Activated CD4-positive, alpha-beta T cell treated with anti-CD3 and anti-CD28 coated beads for 24 hours (primary cell): Measurements from ENCODE around the gene EPB41L4B.
A peak's percentile ranks its signal among the peaks of the same experiment; 100 is the strongest.
"Not testable (repeated sequence)": the region's sequence is repeated elsewhere in the genome, so short reads cannot be mapped to it uniquely, and the experiment has no call there.

Source experiments
- DNase-seq, 2 donors: peaks; one replicate each; pipeline ENCODE4 v3.0.0-alpha.2; 2020; ENCODE audit warnings: low read depth in 2 of 2

EPB41L4B gene

GRCh38 chr9:109320742-109321448 lies at the start of gene EPB41L4B:
Gene EPB41L4B (minus strand): TSS chr9:109321059. CDS start chr9:109320446, 613 bp downstream.
- DNase-seq = peak; percentile 88 to 92

GRCh38 chr9:109369285-109369684 lies 48.4 kb upstream of the EPB41L4B start:
- DNase-seq = no peak

GRCh38 chr9:109360771-109361170 lies 39.9 kb upstream of the EPB41L4B start:
- DNase-seq = no peak

- DNase-seq = not testable (repeated sequence)
These were observed 38.2 kb upstream of the EPB41L4B start for GRCh38 chr9:109358968-109359603.

- DNase-seq = no peak
These were observed 34.9 kb upstream of the EPB41L4B start for GRCh38 chr9:109355564-109356297.

- DNase-seq = no peak
These were observed 33.3 kb upstream of the EPB41L4B start for GRCh38 chr9:109354190-109354589.

- DNase-seq = no peak
These were observed 30.2 kb upstream of the EPB41L4B start for GRCh38 chr9:109351032-109351431.

GRCh38 chr9:109349421-109349846 lies 28.6 kb upstream of the EPB41L4B start:
- DNase-seq = no peak

GRCh38 chr9:109346904-109347303 lies 26.0 kb upstream of the EPB41L4B start:
- no peak for DNase-seq

GRCh38 chr9:109344866-109345265 lies 24.0 kb upstream of the EPB41L4B start:
- DNase-seq = no peak

GRCh38 chr9:109342878-109343277 lies 22.0 kb upstream of the EPB41L4B start:
- DNase-seq = no peak

- DNase-seq = no peak
These were observed 20.7 kb upstream of the EPB41L4B start for GRCh38 chr9:109341561-109341960.

GRCh38 chr9:109340979-109341378 lies 20.1 kb upstream of the EPB41L4B start:
- not testable (repeated sequence) for DNase-seq

GRCh38 chr9:109336409-109336808 lies 15.6 kb upstream of the EPB41L4B start:
- no peak for DNase-seq

GRCh38 chr9:109335929-109336328 lies 15.1 kb upstream of the EPB41L4B start:
- no peak for DNase-seq

GRCh38 chr9:109335121-109335520 lies 14.3 kb upstream of the EPB41L4B start:
- DNase-seq = no peak

- DNase-seq = no peak
These were observed 10.5 kb upstream of the EPB41L4B start for GRCh38 chr9:109331353-109331752.

- no peak for DNase-seq
These were observed 8.9 kb upstream of the EPB41L4B start for GRCh38 chr9:109329638-109330258.

GRCh38 chr9:109328978-109329637 lies 8.2 kb upstream of the EPB41L4B start:
- DNase-seq = no peak

GRCh38 chr9:109325089-109325488 lies 4.2 kb upstream of the EPB41L4B start:
- DNase-seq = no peak

GRCh38 chr9:109323771-109324170 lies 2.9 kb upstream of the EPB41L4B start:
- DNase-seq = no peak

- DNase-seq = no peak
These were observed 868 bp upstream of the EPB41L4B start for GRCh38 chr9:109321727-109322126.
